CD14-positive monocyte (primary cell): ENCODE measurements around the gene SYNGR4. TPM values are rescaled to one million over a fixed set of nuclear protein-coding genes. Genes with fewer than 3 reads are reported as not detected.

Experiments used
- DNase-seq, 3 donors: peaks; one replicate each; pipeline ENCODE4 v3.0.0-alpha.2; 2011 to 2022
- H2AFZ ChIP-seq: 2 replicates; pipeline ENCODE4 v1.6.0; 2012; ENCODE audit warnings: mild to moderate bottlenecking, low read depth, low read length, inconsistent platforms; ENCODE audit not compliant: insufficient read depth, poor library complexity, severe bottlenecking
- H3K27ac ChIP-seq, 2 donors: 1 replicate in 1 of 2; 2 replicates in 1 of 2; pipeline ENCODE4 v1.5.1; 2012 to 2013; ENCODE audit warnings: low read length in 2 of 2, control low read depth in 1 of 2, inconsistent platforms in 1 of 2, low read depth in 1 of 2, mild to moderate bottlenecking in 1 of 2
- H3K27me3 ChIP-seq, 2 donors: one replicate each; pipeline versions ENCODE4 v1.6.0 to v1.6.1; 2011 to 2013; ENCODE audit warnings: low read length in 2 of 2; ENCODE audit not compliant: control insufficient read depth in 2 of 2, insufficient read depth in 2 of 2
- H3K36me3 ChIP-seq, 2 donors: replicated peaks in 1 of 2; 1 replicate in 1 of 2; 2 replicates in 1 of 2; pipeline versions ENCODE4 v1.5.1 to v1.6.1; 2012 to 2013; ENCODE audit warnings: low read length in 2 of 2, control low read depth in 1 of 2, inconsistent platforms in 1 of 2, mild to moderate bottlenecking in 1 of 2; ENCODE audit not compliant: insufficient read depth in 2 of 2, control insufficient read depth in 1 of 2
- H3K4me1 ChIP-seq, 2 donors: 1 replicate in 1 of 2; 2 replicates in 1 of 2; pipeline versions ENCODE4 v1.5.1 to v1.6.1; 2012 to 2013; ENCODE audit warnings: low read length in 2 of 2, control low read depth in 1 of 2, inconsistent platforms in 1 of 2, mild to moderate bottlenecking in 1 of 2, moderate library complexity in 1 of 2; ENCODE audit not compliant: insufficient read depth in 2 of 2, control insufficient read depth in 1 of 2
- H3K4me2 ChIP-seq: replicated peaks from 2 replicates; pipeline ENCODE3; 2012; ENCODE audit warnings: low read length, moderate library complexity, mild to moderate bottlenecking; ENCODE audit not compliant: poor library complexity, severe bottlenecking; ENCODE audit errors: extremely low read depth
- H3K4me3 ChIP-seq, 3 experiments: fragments of 200-600 bp in 1 of 3; sonication (generic) in 1 of 3; replicated peaks in 1 of 3; 1 replicate in 2 of 3; 2 replicates in 1 of 3; pipeline ENCODE4 v1.5.1; 2011 to 2013; ENCODE audit warnings: low read length in 3 of 3, mild to moderate bottlenecking in 3 of 3, control low read depth in 2 of 3, low read depth in 2 of 3, inconsistent platforms in 1 of 3, moderate library complexity in 1 of 3
- H3K79me2 ChIP-seq: 2 replicates; pipeline ENCODE4 v1.6.0; 2012; ENCODE audit warnings: mild to moderate bottlenecking, control low read depth, inconsistent platforms, low read length, moderate library complexity; ENCODE audit not compliant: insufficient read depth
- H3K9ac ChIP-seq: 2 replicates; pipeline ENCODE4 v1.6.0; 2017; ENCODE audit warnings: low read length, mild to moderate bottlenecking; ENCODE audit not compliant: insufficient read depth, poor library complexity, severe bottlenecking
- H3K9me3 ChIP-seq, 2 donors: replicated peaks in 1 of 2; 1 replicate in 1 of 2; 2 replicates in 1 of 2; pipeline versions ENCODE4 v1.5.1 to v1.6.1; 2012 to 2013; ENCODE audit warnings: low read length in 2 of 2, control low read depth in 1 of 2; ENCODE audit not compliant: control insufficient read depth in 1 of 2, insufficient read depth in 1 of 2
- H4K20me1 ChIP-seq: 2 replicates; pipeline ENCODE4 v1.6.0; 2012; ENCODE audit warnings: mild to moderate bottlenecking, low read length, control low read depth, moderate library complexity; ENCODE audit not compliant: insufficient read depth
- H3K27ac Mint-ChIP-seq, 7 donors: one replicate each; pipeline ENCODE4 v1.8.0; 2020; ENCODE audit warnings: mild to moderate bottlenecking in 7 of 7, mixed read lengths in 7 of 7, moderate library complexity in 6 of 7, inconsistent platforms in 2 of 7
- H3K27me3 Mint-ChIP-seq, 3 donors: one replicate each; pipeline ENCODE4 v1.8.0; 2021 to 2022; ENCODE audit warnings: low read depth in 3 of 3, mild to moderate bottlenecking in 3 of 3, mixed read lengths in 3 of 3, moderate library complexity in 3 of 3, inconsistent platforms in 1 of 3
- H3K36me3 Mint-ChIP-seq, 2 donors: one replicate each; pipeline ENCODE4 v1.8.0; 2020; ENCODE audit warnings: mixed read lengths in 2 of 2, inconsistent platforms in 1 of 2, mild to moderate bottlenecking in 1 of 2
- H3K4me1 Mint-ChIP-seq: one replicate; pipeline ENCODE4 v1.8.0; 2020; ENCODE audit warnings: mild to moderate bottlenecking, mixed read lengths
- H3K4me3 Mint-ChIP-seq, 2 donors: one replicate each; pipeline ENCODE4 v1.8.0; 2020; ENCODE audit warnings: mild to moderate bottlenecking in 2 of 2, mixed read lengths in 2 of 2, moderate library complexity in 1 of 2
- H3K9me3 Mint-ChIP-seq, 7 donors: one replicate each; pipeline ENCODE4 v1.8.0; 2020 to 2022; ENCODE audit warnings: mixed read lengths in 7 of 7, mild to moderate bottlenecking in 6 of 7, moderate library complexity in 6 of 7, inconsistent platforms in 2 of 7
- CTCF ChIP-seq: fragments of 200-600 bp; IDR thresholded peaks from one replicate; pipeline ENCODE4 v1.8.0; 2022; ENCODE audit warnings: antibody characterized with exemption, mild to moderate bottlenecking
- WGBS: methylation state at CpG from one replicate; pipeline ENCODE4 v1.1.5; 2013; ENCODE audit warnings: missing lambda C conversion rate; ENCODE audit not compliant: insufficient coverage; 5-methylcytosine and 5-hydroxymethylcytosine counted together
- intact Hi-C, 2 donors: fragments of 100-400 bp; cut with micrococcal nuclease; formaldehyde crosslinking; loops; one replicate each; pipeline versions ENCODE4 v1.15.0 to v1.15.1; 2023
- polyA plus RNA-seq, 3 donors: library from polyadenylated mRNA; depleted of rRNA in 1 of 3; unstranded in 2 of 3; stranded (reverse) in 1 of 3; fragments of 300-500 nt in 2 of 3; fragments of >200 nt in 1 of 3; fragmentation: Illumina TruSeq in 2 of 3; gene quantifications; 1 replicate in 2 of 3; 2 replicates in 1 of 3; pipeline ENCODE4 v1.2.3, GENCODE V29; 2012 to 2021

The SYNGR4 gene
- polyA plus RNA-seq, 3 donors, result not detected

DNA sequence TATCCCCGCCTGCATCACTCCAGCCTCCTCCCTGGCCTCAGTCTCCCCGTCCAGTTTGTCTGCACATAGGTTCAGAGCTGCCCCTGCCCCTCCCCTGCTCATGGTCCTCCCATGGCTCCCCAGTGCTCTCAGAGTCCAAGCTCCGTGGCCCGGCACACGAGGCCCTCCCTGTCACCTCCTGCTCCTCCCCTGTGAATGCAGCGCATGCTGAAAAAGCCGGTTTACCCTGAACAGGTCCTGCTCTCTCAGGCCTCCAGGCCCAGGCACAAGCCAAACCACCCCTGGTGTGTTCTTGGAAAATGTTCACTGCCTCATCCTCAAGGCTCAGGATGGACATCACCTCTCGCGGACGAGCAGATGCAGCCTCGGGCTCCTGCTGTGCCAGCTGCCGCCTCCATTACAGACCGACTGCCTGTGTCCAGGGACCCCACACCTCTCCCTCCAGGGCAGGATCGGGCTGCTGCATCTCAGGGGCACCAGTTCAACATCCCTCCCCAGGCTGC lies 25.9 kb upstream of the SYNGR4 start:
- Mint-ChIP-seq H3K27ac (no peak overlapping the region), H3K36me3 (peaks cover 6 to 9% of the 10 kb centered on the region in 2 donors)
- intact Hi-C loops, result no loop called here

DNA sequence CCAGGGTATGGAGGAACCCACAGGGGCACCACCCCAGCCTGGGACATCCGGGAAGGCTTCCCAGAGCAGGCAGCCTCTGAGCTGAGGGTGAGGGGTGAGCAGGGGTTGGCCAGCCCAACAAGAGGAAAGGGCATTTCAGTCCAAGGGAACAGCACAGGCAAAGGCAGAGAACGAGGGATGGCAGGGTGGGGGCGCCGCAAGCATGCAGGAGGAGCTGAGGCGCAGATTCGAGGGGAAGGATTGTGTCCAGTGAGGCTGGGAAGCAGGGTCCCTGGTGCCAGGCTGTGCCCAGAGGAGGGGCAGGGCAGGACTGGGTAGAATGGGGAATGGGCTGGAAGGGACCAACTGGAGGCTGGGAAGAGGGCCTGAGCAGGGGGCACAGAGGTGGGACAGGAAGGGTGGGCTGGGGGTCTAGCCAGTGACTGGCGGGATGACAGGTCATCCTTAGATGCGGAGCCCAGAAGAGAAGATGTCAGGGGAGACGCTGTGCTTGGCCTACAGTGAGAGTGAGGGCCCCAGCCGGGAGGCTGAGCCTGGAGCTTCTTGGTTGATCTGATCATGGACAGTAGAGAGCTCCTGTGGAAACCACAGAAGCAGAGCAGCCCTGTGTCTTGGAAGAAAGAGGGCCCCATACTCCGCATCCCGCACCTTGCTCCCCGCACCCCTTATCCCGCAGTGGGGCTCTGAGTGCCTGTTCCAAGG lies 25.2 kb upstream of the SYNGR4 start:
- no peak for DNase-seq
- no peak overlapping the region for H3K27ac ChIP-seq
- no peaks in the 10 kb centered on the region for H3K9me3 ChIP-seq
- peaks cover 7 to 16% of the 10 kb centered on the region in 2 donors for H3K4me1 ChIP-seq
- intact Hi-C loops, result no loop called here
- Mint-ChIP-seq H3K36me3 (peaks cover 9 to 11% of the 10 kb centered on the region in 2 donors), H3K4me3 (no peak overlapping the region), H3K27me3 (peaks cover 0 to 3% (median 0%) of the 10 kb centered on the region in 3 donors), H3K27ac (peak overlapping the region in 3 of 7 donors; percentile 33 to 75 (median 68)), H3K4me1 (peaks cover 14% of the 10 kb centered on the region), H3K9me3 (peaks cover 0 to 2% (median 0%) of the 10 kb centered on the region in 7 donors)
- H3K79me2 ChIP-seq, result no peaks in the 10 kb centered on the region
- H3K4me2 ChIP-seq, result no peak overlapping the region
- no peaks in the 10 kb centered on the region for H4K20me1 ChIP-seq
- no peak overlapping the region for H3K4me3 ChIP-seq
- TF ChIP-seq CTCF, result no peak
- no peak overlapping the region for H3K9ac ChIP-seq
- H3K36me3 ChIP-seq, result no peaks in the 10 kb centered on the region
- H3K27me3 ChIP-seq, result no peaks in the 10 kb centered on the region
- whole genome bisulfite sequencing, result 97% methylated on average over 14 of the region's 14 CpGs
- H2AFZ ChIP-seq, result no peak overlapping the region

More for the DNA sequence above, 25.9 kb upstream of the SYNGR4 start:
- WGBS, result 97% methylated on average over 11 of the region's 14 CpGs
- H3K4me3 ChIP-seq, result no peak overlapping the region
- H3K9me3 ChIP-seq, result no peaks in the 10 kb centered on the region
- no peaks in the 10 kb centered on the region for H3K27me3 ChIP-seq
- no peak overlapping the region for H3K4me2 ChIP-seq
- Mint-ChIP-seq H3K9me3 (peaks cover 0 to 2% (median 0%) of the 10 kb centered on the region in 7 donors), H3K4me3 (no peak overlapping the region), H3K27me3 (peaks cover 0 to 4% (median 0%) of the 10 kb centered on the region in 3 donors), H3K4me1 (peaks cover 17% of the 10 kb centered on the region)
- DNase-seq, result no peak
- H2AFZ ChIP-seq, result no peak overlapping the region
- H3K79me2 ChIP-seq, result no peaks in the 10 kb centered on the region
- H3K27ac ChIP-seq, result no peak overlapping the region
- no peak for TF ChIP-seq CTCF
- no peaks in the 10 kb centered on the region for H4K20me1 ChIP-seq
- H3K36me3 ChIP-seq, result no peaks in the 10 kb centered on the region
- H3K9ac ChIP-seq, result no peak overlapping the region
- peaks cover 13 to 20% of the 10 kb centered on the region in 2 donors for H3K4me1 ChIP-seq
